ENCODE measurements around the gene RBM17. TPM values are rescaled to one million over a fixed set of nuclear protein-coding genes. Genes with fewer than 3 reads are reported as not detected.
A peak's percentile ranks its signal among the peaks of the same experiment; 100 is the strongest.
"Not testable (repeated sequence)": the region's sequence is repeated elsewhere in the genome, so short reads cannot be mapped to it uniquely, and the experiment has no call there.

RBM17 gene
- total RNA-seq, 1 donor from 2014 or later, result 67.9 TPM

- no peak for DNase-seq
These were observed 25.5 kb downstream of the RBM17 start for GRCh38 chr10:6114299-6114698.

- peak; percentile 88 for DNase-seq
These were observed 26.0 kb downstream of the RBM17 start for GRCh38 chr10:6114805-6115341.

DNA sequence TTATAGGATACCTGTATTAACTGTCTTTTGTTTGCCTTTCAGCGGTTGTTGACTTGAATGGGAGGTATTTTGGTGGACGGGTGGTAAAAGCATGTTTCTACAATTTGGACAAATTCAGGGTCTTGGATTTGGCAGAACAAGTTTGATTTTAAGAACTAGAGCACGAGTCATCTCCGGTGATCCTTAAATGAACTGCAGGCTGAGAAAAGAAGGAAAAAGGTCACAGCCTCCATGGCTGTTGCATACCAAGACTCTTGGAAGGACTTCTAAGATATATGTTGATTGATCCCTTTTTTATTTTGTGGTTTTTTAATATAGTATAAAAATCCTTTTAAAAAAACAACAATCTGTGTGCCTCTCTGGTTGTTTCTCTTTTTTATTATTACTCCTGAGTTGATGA, 26.6 kb downstream of the RBM17 start:
- no peak for DNase-seq

GRCh38 chr10:6115824-6116350, 27.1 kb downstream of the RBM17 start:
- DNase-seq, result no peak

DNA sequence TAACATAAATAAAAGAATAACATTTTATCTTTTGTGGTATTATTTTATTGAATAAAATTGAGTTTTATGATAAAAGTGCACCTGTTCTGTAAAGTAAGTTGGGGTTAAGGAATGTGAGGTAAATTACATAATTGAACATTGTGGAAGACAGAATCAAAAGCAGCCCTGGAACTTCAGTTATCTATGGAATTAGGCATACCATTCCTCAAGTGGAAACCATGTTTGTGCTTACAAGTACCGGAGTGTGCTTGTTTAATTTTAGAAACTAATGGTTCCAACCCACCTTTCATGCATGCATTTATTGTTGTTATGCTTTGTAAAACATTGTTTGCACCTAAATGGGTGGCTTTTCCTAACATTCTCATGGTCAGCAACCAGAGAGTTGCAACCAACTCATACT, 28.0 kb downstream of the RBM17 start:
- no peak for DNase-seq

GRCh38 chr10:6117711-6118110, 28.9 kb downstream of the RBM17 start:
- no peak for DNase-seq

GRCh38 chr10:6119423-6119822, 30.6 kb downstream of the RBM17 start:
- DNase-seq, result no peak

DNA sequence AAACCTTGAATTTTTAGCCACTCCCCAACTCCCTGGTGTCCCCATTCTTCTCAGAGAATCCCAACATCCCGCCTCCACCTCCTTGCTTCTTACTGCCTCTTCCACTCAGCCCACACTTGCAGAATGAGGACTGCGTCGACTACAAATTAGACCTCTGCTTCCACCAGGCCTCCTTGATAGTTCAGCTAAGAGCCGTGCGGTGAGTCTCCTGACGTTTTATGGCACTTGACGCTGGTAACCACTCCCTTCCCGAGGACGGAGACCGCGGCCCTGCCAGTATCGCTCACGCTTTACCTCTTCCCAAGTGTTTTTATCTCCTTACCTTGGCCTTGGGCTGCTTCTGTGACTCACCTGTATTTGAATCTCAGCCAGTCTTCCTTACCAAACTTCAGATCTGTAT, 31.1 kb downstream of the RBM17 start:
- no peak for DNase-seq

- DNase-seq, result no peak
These were observed 31.9 kb downstream of the RBM17 start for GRCh38 chr10:6120691-6121090.

DNA sequence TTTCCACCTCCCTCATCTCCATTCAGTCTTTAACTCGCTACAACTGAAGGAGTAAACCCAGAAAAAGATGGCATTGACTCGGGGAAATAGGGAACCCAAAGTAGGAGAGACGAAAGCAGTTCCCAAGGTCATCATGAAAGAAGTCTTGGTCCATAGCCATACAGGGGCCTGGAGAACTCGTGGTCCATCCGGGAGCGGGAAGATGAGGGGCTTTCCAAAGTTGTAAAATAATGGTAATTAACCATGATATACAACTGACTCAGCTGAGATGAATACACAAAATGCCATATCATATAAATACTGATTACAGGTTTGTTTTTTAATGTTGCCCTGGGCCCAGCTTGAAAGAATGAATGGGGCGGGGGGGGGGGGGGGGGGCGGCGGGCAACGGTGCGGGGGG, 32.3 kb downstream of the RBM17 start:
- no peak for DNase-seq

GRCh38 chr10:6123532-6123931, 34.7 kb downstream of the RBM17 start:
- no peak for DNase-seq

GRCh38 chr10:6124666-6125065, 35.8 kb downstream of the RBM17 start:
- DNase-seq, result peak; percentile 45

DNA sequence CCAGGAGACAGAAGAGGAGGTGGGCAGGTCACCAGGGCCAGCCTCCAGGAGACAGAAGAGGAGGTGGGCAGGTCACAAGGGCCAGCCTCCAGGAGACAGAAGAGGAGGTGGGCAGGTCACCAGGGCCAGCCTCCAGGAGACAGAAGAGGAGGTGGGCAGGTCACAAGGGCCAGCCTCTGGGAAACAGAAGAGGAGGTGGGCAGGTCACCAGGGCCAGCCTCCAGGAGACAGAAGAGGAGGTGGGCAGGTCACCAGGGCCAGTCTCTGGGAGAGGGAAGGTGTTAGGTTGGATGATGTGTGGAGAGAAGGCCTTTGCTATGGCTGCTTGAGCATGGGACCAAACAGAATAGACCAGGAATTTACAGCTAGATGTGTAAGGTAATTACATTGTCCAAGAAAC, 38.6 kb downstream of the RBM17 start:
- not testable (repeated sequence) for DNase-seq

DNA sequence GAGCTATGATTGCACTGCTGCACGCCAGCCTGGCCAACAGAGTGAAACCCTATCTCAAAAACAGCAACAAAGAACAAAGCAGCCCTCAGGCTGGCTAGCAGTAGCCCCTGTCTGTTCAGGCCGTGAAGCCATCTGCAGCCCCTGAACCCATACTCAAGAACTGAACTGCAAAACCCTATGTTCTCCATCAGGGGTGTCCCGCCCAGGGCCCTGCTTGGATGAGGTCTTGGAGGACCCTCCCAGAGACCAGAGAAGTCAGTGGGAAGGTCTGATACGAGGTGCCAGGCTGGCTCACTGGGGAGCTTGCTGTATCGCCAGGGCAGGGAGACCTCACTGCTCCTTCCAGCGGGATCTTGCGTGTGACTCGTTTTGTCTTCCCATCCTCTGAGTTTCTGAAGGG, 39.3 kb downstream of the RBM17 start:
- DNase-seq, result no peak

GRCh38 chr10:6128591-6129251, 39.9 kb downstream of the RBM17 start:
- DNase-seq, result peak; percentile 72

- DNase-seq, result no peak
These were observed 42.1 kb downstream of the RBM17 start for GRCh38 chr10:6130848-6131470.

DNA sequence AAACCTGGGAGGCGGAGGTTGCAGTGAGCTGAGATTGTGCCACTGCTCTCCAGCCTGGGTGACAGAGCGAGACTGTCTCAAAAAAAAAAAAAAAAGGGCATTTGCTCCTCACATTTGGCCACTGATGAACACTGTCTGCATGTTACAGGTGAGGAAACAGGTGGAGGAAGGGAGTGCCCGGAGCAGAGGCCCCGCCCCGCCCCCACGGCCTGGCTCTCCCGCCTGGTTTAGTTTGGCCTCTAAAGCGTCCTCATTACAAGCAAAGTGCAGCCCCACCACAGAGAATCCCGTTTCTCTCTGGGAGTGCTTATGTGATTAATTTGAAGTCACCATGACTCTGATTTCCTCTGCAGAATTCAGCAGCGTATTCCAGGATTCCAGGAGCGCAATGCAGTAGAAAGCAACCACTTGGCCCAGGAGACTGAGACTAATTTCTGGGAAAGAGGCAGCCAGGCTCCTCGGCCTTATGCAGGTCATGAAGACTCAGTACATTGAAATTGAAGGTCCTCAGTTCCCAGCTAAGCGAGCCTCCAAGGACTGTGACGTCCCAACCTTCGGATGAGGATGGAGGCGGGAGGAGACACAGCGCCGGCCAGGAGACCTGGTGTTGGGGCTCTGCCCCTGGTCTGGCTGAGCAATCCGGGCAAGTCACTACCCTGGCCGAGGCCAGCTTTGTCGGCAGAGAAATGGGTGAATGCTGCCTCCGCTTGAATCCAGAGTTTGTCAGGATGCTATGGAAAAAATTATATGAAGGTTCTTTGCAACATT, 44.7 kb downstream of the RBM17 start:
- DNase-seq, result no peak

GRCh38 chr10:6134099-6134823, 45.4 kb downstream of the RBM17 start:
- no peak for DNase-seq

GRCh38 chr10:6135039-6135438, 46.2 kb downstream of the RBM17 start:
- no peak for DNase-seq

DNA sequence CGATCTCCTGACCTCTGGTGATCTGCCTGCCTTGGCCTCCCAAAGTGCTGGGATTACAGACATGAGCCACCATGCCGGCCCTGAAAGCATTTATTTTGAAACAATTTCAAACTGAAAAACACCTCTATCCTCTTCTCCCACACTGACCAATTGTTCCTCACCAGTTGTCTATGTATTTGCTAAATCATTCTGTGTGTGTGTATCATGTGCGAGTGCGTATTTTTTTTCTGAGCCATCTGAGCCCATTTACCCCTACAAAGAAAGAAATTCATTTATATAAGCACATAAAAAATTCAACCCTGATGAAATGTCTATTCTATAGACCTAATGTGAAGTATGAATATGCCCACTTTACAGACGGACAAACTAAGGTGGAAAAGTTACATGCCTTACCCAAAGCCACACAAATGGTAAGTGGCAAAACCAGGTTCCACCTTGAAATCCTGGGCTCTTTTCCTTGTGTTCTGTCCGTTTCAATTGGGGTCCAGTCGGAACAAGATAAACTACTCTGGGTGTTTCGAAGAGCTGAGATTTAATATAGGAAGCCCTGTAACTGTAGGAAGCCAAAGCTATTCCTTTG, 46.8 kb downstream of the RBM17 start:
- no peak for DNase-seq

GRCh38 chr10:6136215-6137201, 47.7 kb downstream of the RBM17 start:
- DNase-seq, result peak; percentile 68

All from dermis blood vessel endothelial cell (primary cell).